Endothelial cell of umbilical vein (primary cell): ENCODE results near the gene TRPM3. TPM values are rescaled to one million over a fixed set of nuclear protein-coding genes. Genes with fewer than 3 reads are reported as not detected.

Source experiments
- BruUV-seq: library from RNA; stranded (reverse); fragments of 400-500 nt; replicated peaks from 2 replicates; lab custom pipeline; 2021; lab: Mats Ljungman, UMichigan
- CTCF ChIA-PET: fragments of 300-600, 350-600 bp; sonication (Branson Sonifier 250); formaldehyde crosslinking; loops from one replicate; lab custom pipeline; 2021; ENCODE audit warnings: antibody characterized with exemption, inconsistent platforms; lab: Charles Lee
- POLR2A ChIA-PET: fragments of 300-600, 350-600 bp; sonication (Branson Sonifier 250); formaldehyde crosslinking; loops from one replicate; lab custom pipeline; 2021; ENCODE audit warnings: antibody characterized with exemption, inconsistent platforms; lab: Charles Lee
- DNase-seq: peaks from one replicate; pipeline ENCODE4 v3.0.0-alpha.2; 2011; ENCODE audit warnings: low read depth, low spot score
- FAIRE-seq: peaks from 2 replicates; lab custom pipeline; 2011; peaks lifted over from hg19 to GRCh38; lab: Jason Lieb, UNC
- H2AFZ ChIP-seq: 2 replicates; pipeline ENCODE4 v1.6.0; 2012; ENCODE audit warnings: low read depth, low read length, control low read depth, inconsistent platforms
- H3K27ac ChIP-seq: 2 replicates; pipeline ENCODE4 v1.5.1; 2011; ENCODE audit warnings: low read depth, mild to moderate bottlenecking, control low read depth, low read length, moderate library complexity; ENCODE audit not compliant: insufficient read depth
- H3K27me3 ChIP-seq, 2 experiments: 2 replicates each; pipeline versions ENCODE4 v1.6.0 to v1.6.1; 2011; ENCODE audit warnings: low read length in 2 of 2, mixed read lengths in 1 of 2; ENCODE audit not compliant: control insufficient read depth in 2 of 2, insufficient read depth in 2 of 2
- H3K36me3 ChIP-seq, 2 experiments: 2 replicates in 1 of 2; 3 replicates in 1 of 2; pipeline ENCODE4 v1.5.1; 2011; ENCODE audit warnings: low read length in 2 of 2, mild to moderate bottlenecking in 1 of 2, moderate library complexity in 1 of 2; ENCODE audit not compliant: control insufficient read depth in 2 of 2, insufficient read depth in 2 of 2; ENCODE audit errors: extremely low read depth in 1 of 2
- H3K4me1 ChIP-seq: 3 replicates; pipeline ENCODE4 v1.5.1; 2011; ENCODE audit warnings: mild to moderate bottlenecking, low read length; ENCODE audit not compliant: control insufficient read depth, insufficient read depth; ENCODE audit errors: extremely low read depth
- H3K4me2 ChIP-seq: 2 replicates; pipeline ENCODE4 v1.6.1; 2011; ENCODE audit warnings: low read length, control low read depth, mixed read lengths; ENCODE audit not compliant: insufficient read depth
- H3K4me3 ChIP-seq, 3 experiments: fragments of 200-600 bp in 1 of 3; sonication (generic), shearing (Covaris generic) in 1 of 3; replicated peaks in 1 of 3; 2 replicates each; pipeline ENCODE4 v1.5.1; 2011 to 2016; ENCODE audit warnings: control low read depth in 3 of 3, low read length in 3 of 3, mild to moderate bottlenecking in 2 of 3, inconsistent platforms in 1 of 3, low read depth in 1 of 3, moderate library complexity in 1 of 3; ENCODE audit not compliant: insufficient read depth in 1 of 3
- H3K79me2 ChIP-seq: 2 replicates; pipeline ENCODE4 v1.6.0; 2012; ENCODE audit warnings: low read length, inconsistent platforms; ENCODE audit not compliant: control insufficient read depth, insufficient read depth
- H3K9ac ChIP-seq: replicated peaks from 2 replicates; pipeline ENCODE3; 2011; ENCODE audit warnings: low read length, control low read depth; ENCODE audit not compliant: insufficient read depth; ENCODE audit errors: extremely low read depth
- H3K9me1 ChIP-seq: replicated peaks from 3 replicates; pipeline ENCODE4 v1.6.0; 2011; ENCODE audit warnings: mild to moderate bottlenecking, low read length; ENCODE audit not compliant: control insufficient read depth, insufficient read depth; ENCODE audit errors: extremely low read depth
- H3K9me3 ChIP-seq: replicated peaks from 2 replicates; pipeline ENCODE4 v1.5.1; 2012; ENCODE audit warnings: low read length, inconsistent platforms; ENCODE audit not compliant: control insufficient read depth, insufficient read depth
- H4K20me1 ChIP-seq: replicated peaks from 2 replicates; pipeline ENCODE3; 2011; ENCODE audit warnings: mild to moderate bottlenecking, low read length; ENCODE audit not compliant: control insufficient read depth, insufficient read depth; ENCODE audit errors: extremely low read depth
- EZH2 ChIP-seq: IDR thresholded peaks from 2 replicates; pipeline ENCODE4 v1.6.1; 2012; ENCODE audit warnings: borderline replicate concordance, low read depth, mild to moderate bottlenecking, moderate library complexity, low read length, inconsistent platforms; ENCODE audit not compliant: severe bottlenecking
- FOS ChIP-seq: IDR thresholded peaks from 2 replicates; pipeline ENCODE4 v1.6.1; 2011; ENCODE audit warnings: mild to moderate bottlenecking, low read length, moderate library complexity, borderline replicate concordance; ENCODE audit not compliant: insufficient read depth
- GATA2 ChIP-seq: IDR thresholded peaks from 2 replicates; pipeline ENCODE4 v1.7.0; 2011; ENCODE audit warnings: low read depth, mild to moderate bottlenecking, moderate library complexity, mixed read lengths, low read length; ENCODE audit not compliant: insufficient read length, insufficient read depth
- JUN ChIP-seq: IDR thresholded peaks from 2 replicates; pipeline ENCODE4 v1.6.1; 2011; ENCODE audit warnings: borderline replicate concordance, low read depth; ENCODE audit not compliant: insufficient read length, insufficient read depth
- MYC ChIP-seq: IDR thresholded peaks from one replicate; pipeline ENCODE4 v1.6.1; 2011; ENCODE audit warnings: mild to moderate bottlenecking, low read depth, low read length
- POLR2A ChIP-seq: IDR thresholded peaks from 2 replicates; pipeline ENCODE4 v1.6.1; 2012; ENCODE audit warnings: low read depth, mild to moderate bottlenecking, control low read depth, low read length
- POLR2AphosphoS5 ChIP-seq: IDR thresholded peaks from 2 replicates; pipeline ENCODE4 v1.6.1; 2012; ENCODE audit warnings: low read depth, mild to moderate bottlenecking, control low read depth, low read length, moderate library complexity; ENCODE audit not compliant: insufficient read depth
- dilution Hi-C: fragments of 300-500 bp; cut with MboI; formaldehyde crosslinking; loops from one replicate; pipeline ENCODE4 v1.15.0; 2019; ENCODE audit warnings: low sequenced_read_pairs; ENCODE audit not compliant: extremely low pct_ligation_motif_present
- intact Hi-C: fragments of 100-400 bp; cut with micrococcal nuclease; formaldehyde crosslinking; loops from one replicate; pipeline ENCODE4 v1.10.0; 2022
- polyA plus RNA-seq, 4 experiments: library from polyadenylated mRNA; depleted of rRNA in 3 of 4; stranded (reverse) in 3 of 4; unstranded in 1 of 4; fragments of >200 nt; gene quantifications; 2 replicates each; pipeline versions ENCODE4 v1.2.1 to v1.2.3, GENCODE V29; 2011 to 2012; ENCODE audit warnings: missing spikeins in 1 of 4
- total RNA-seq: library from RNA; stranded (reverse); gene quantifications from 2 replicates; pipeline ENCODE4 v1.2.3, GENCODE V29; 2021
- TF ChIP-seq, protein P1 (sequence below): IDR thresholded peaks from 2 replicates; pipeline ENCODE4 v1.6.1; 2011; ENCODE audit not compliant: insufficient read depth, insufficient read length
- TF ChIP-seq, protein P2 (sequence below), 2 donors: IDR thresholded peaks; 1 replicate in 1 of 2; 2 replicates in 1 of 2; pipeline ENCODE4 v1.5.1; 2011; ENCODE audit warnings: low read length in 2 of 2, mild to moderate bottlenecking in 2 of 2, moderate library complexity in 2 of 2, control low read depth in 1 of 2, inconsistent platforms in 1 of 2, low read depth in 1 of 2; ENCODE audit not compliant: insufficient read depth in 1 of 2; ENCODE audit errors: extremely low read depth in 1 of 2

TRPM3 gene
- total and polyA plus RNA-seq, 2 donors (not counting 3 experiments of a cell fraction or from before 2014, with no cell fraction given) = 0.17 to 0.33 TPM

DNA sequence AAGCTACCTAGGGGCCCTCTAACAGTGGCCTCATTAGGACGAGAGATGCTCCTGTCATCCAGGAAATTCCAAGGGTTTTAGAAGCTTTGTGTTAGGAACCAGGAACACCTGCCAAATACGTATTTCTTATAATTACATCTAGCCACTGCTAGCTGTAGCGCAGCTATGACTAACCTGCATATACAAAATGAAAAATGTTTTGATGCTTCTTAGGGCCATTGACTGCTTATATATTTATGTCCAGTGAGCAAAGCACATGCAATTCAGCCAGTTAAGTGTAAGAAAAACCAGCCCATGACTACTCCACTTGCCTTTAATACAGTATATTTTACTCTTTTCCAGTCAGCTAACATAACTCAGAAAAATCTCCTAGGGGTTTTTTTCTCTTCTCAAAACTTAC, 143.3 kb downstream of the TRPM3 start:
- ChIA-PET POLR2A (no interaction called here), CTCF (interaction anchor here (1.7 kb wide), 1 partner anchor 338 kb away, joined by 5 read pairs; no protein-coding TSS in a partner anchor)
- Histone ChIP-seq H3K4me2 (no peak overlapping the region), H3K9me3 (no peaks in the 10 kb centered on the region), H4K20me1 (no peaks in the 10 kb centered on the region), H3K36me3 (no peaks in the 10 kb centered on the region), H3K9me1 (no peaks in the 10 kb centered on the region), H3K4me1 (no peaks in the 10 kb centered on the region), H3K27ac (no peak overlapping the region), H3K4me3 (no peak overlapping the region), H3K9ac (no peak overlapping the region), H3K27me3 (peaks cover 1 to 7% of the 10 kb centered on the region in 2 experiments), H2AFZ (no peak overlapping the region), H3K79me2 (no peaks in the 10 kb centered on the region)
- FAIRE-seq (no peak), DNase-seq (no peak)
- intact Hi-C loops (no loop called here), dilution Hi-C loops (no loop called here)
- no peak for TF ChIP-seq POLR2AphosphoS5
- TF ChIP-seq, protein P1, sequence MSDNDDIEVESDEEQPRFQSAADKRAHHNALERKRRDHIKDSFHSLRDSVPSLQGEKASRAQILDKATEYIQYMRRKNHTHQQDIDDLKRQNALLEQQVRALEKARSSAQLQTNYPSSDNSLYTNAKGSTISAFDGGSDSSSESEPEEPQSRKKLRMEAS = no peak
- TF ChIP-seq FOS = no peak
- no peak for TF ChIP-seq JUN
- TF ChIP-seq GATA2 = no peak
- TF ChIP-seq, protein P2, sequence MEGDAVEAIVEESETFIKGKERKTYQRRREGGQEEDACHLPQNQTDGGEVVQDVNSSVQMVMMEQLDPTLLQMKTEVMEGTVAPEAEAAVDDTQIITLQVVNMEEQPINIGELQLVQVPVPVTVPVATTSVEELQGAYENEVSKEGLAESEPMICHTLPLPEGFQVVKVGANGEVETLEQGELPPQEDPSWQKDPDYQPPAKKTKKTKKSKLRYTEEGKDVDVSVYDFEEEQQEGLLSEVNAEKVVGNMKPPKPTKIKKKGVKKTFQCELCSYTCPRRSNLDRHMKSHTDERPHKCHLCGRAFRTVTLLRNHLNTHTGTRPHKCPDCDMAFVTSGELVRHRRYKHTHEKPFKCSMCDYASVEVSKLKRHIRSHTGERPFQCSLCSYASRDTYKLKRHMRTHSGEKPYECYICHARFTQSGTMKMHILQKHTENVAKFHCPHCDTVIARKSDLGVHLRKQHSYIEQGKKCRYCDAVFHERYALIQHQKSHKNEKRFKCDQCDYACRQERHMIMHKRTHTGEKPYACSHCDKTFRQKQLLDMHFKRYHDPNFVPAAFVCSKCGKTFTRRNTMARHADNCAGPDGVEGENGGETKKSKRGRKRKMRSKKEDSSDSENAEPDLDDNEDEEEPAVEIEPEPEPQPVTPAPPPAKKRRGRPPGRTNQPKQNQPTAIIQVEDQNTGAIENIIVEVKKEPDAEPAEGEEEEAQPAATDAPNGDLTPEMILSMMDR (IDR thresholded peaks at IDR 0.05; ENCODE audit: extremely low read depth in 1 of 2, insufficient read depth in 1 of 2, low read depth in 1 of 2, low read length in 2 of 2) = no peak
- no peak for TF ChIP-seq MYC
- TF ChIP-seq EZH2 = no peak
- TF ChIP-seq POLR2A = no peak
- no TSS peak for BruUV-seq
